Heart right ventricle (tissue), 16 donors: ENCODE measurements around the gene APPBP2. TPM values are rescaled to one million over a fixed set of nuclear protein-coding genes. Genes with fewer than 3 reads are reported as not detected.

Source experiments
- ATAC-seq, 8 donors: fragments of 200-7000 bp; cut with Tn5 transposase; one replicate each; pipeline ENCODE4 v1.9.1; 2020; ENCODE audit warnings: mild to moderate bottlenecking in 8 of 8, moderate library complexity in 8 of 8, moderate number of reproducible peaks in 1 of 8
- DNase-seq, 2 donors: peaks; one replicate each; pipeline ENCODE4 v3.0.0-alpha.2; 2020
- H3K27ac ChIP-seq, 10 donors: fragments of 200-600 bp; sonication (generic) in 2 of 10; one replicate each; pipeline versions ENCODE4 v1.5.0 to v1.8.0; 2020 to 2022; ENCODE audit warnings: mild to moderate bottlenecking in 3 of 10
- H3K27me3 ChIP-seq, 7 donors: fragments of 200-600 bp; one replicate each; pipeline ENCODE4 v1.8.0; 2021 to 2022; ENCODE audit warnings: mild to moderate bottlenecking in 2 of 7
- H3K36me3 ChIP-seq, 9 donors: fragments of 200-600 bp; sonication (generic) in 1 of 9; one replicate each; pipeline versions ENCODE4 v1.5.0 to v1.8.0; 2020 to 2022; ENCODE audit warnings: mild to moderate bottlenecking in 2 of 9
- H3K4me1 ChIP-seq, 9 donors: fragments of 200-600 bp; sonication (generic) in 1 of 9; one replicate each; pipeline versions ENCODE4 v1.5.0 to v1.8.0; 2020 to 2022; ENCODE audit warnings: mild to moderate bottlenecking in 4 of 9
- H3K4me3 ChIP-seq, 10 donors: fragments of 200-600 bp; sonication (generic) in 2 of 10; one replicate each; pipeline versions ENCODE4 v1.5.0 to v1.8.0; 2020 to 2022; ENCODE audit warnings: mild to moderate bottlenecking in 7 of 10, moderate library complexity in 2 of 10
- H3K9me3 ChIP-seq, 11 donors: fragments of 200-600 bp in 10 of 11; sonication (generic) in 2 of 11; one replicate each; pipeline versions ENCODE4 v1.5.0 to v1.8.0; 2013 to 2022; ENCODE audit warnings: mild to moderate bottlenecking in 2 of 11, control low read depth in 1 of 11, moderate library complexity in 1 of 11
- CTCF ChIP-seq, 9 donors: fragments of 200-600 bp; sonication (generic) in 2 of 9; IDR thresholded peaks; one replicate each; pipeline versions ENCODE4 v1.5.0 to v1.8.0; 2021 to 2022; ENCODE audit warnings: antibody characterized with exemption in 9 of 9, mild to moderate bottlenecking in 5 of 9, moderate library complexity in 1 of 9
- WGBS, 2 donors: extraction: QIAGEN DNeasy Blood & Tissue Kit; methylation state at CpG; one replicate each; pipeline ENCODE4 v1.1.7; 2013; ENCODE audit warnings: inconsistent platforms in 1 of 2; 5-methylcytosine and 5-hydroxymethylcytosine counted together
- intact Hi-C, 10 donors: fragments of 100-400 bp; cut with DNase I; formaldehyde crosslinking; loops; one replicate each; pipeline versions ENCODE4 v1.11.1 to v1.14.2; 2022
- polyA plus RNA-seq, 2 donors: library from polyadenylated mRNA; stranded (reverse); fragments of 200-250 nt; gene quantifications; one replicate each; pipeline ENCODE4 v1.2.3, GENCODE V29; 2013
- total RNA-seq, 10 donors: library from RNA; stranded (reverse); fragmentation: NEBNext Ultra II Directional in 3 of 10; extraction: Animal tissue kit (Norgen Biotek cat#: 25700) in 3 of 10; gene quantifications; one replicate each; pipeline versions ENCODE4 v1.2.1 to v1.2.4, GENCODE V29; 2021 to 2023
- donor health status: Arrhythmogenic right ventricular cardiomyopathy.
- donor health status: ischemic (EF 13 %, LVEDD 7.1; RV severe dilation, severe dysfunction).
- donor health status: healthy with polysubstance abuse.
- donor health status: DM: no; HTN: yes; CAD: no.
- donor health status: DM: no; HTN: no; CAD: no.
- donor health status: ischemic (EF 25% LVEDD 6.9; RV normal size, moderate dysfunction).
- donor health status: ischemic (EF 25% LVEDD 5.7; RV mildly dilated, moderate dysfunction).
- donor health status: healthy.
- donor health status: DM: yes; HTN: yes; CAD: no.
- donor health status: Ischemic cardiomyopathy.
- donor health status: ischemic (EF 35%, LVEDD 5.7; RV mildly dilated, moderate dysfunction).
- donor health status: nonischemic (EF 11% LVEDD 7.7; RV severe dilation, severe dysfunction).
- donor health status: DM: yes; HTN: yes; CAD: no.
- donor health status: PGD.
- donor health status: ischemic (EF 29% LVEDD 5.4; RV normal size, mild dysfunction).
- donor health status: nonischemic (EF 23%, LVEDD 6.1; RV moderate dilation, normal function).

Gene APPBP2
- total and polyA plus RNA-seq, 12 donors: 4.6 to 22.8 (median 17.2) TPM

DNA sequence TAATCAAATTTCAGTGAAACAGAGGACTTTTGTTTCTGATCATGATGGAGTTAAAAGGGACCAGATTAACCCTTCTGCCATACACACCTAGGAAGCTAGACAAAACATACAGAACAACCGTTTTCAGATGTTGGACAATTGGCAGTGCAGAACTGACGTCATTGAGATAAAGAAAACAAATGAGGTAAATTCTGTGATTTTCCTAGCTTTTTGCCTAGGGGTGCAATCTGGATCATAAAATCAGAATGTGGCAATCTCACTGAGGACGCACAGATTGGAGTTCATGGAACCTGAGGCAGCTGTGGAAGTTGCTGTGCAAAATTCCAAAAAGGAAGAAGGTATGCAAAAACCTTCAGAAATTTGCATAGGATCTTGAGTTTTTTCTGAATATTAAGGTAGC lies 119.2 kb downstream of the APPBP2 start:
- peaks cover 0 to 6% (median 0%) of the 10 kb centered on the region in 9 donors for H3K4me1 ChIP-seq
- DNase-seq (no peak), ATAC-seq (no peak)
- no peak for TF ChIP-seq CTCF (IDR thresholded peaks at IDR 0.05)
- intact Hi-C loops: no loop called here
- no peaks in the 10 kb centered on the region for H3K9me3 ChIP-seq
- H3K4me3 ChIP-seq: no peak overlapping the region
- H3K27ac ChIP-seq: no peak overlapping the region
- H3K27me3 ChIP-seq: peaks cover 0 to 3% (median 0%) of the 10 kb centered on the region in 7 donors
- no peaks in the 10 kb centered on the region for H3K36me3 ChIP-seq
- 73 to 80% methylated on average over 3 of the region's 3 CpGs for WGBS, 2 donors

DNA sequence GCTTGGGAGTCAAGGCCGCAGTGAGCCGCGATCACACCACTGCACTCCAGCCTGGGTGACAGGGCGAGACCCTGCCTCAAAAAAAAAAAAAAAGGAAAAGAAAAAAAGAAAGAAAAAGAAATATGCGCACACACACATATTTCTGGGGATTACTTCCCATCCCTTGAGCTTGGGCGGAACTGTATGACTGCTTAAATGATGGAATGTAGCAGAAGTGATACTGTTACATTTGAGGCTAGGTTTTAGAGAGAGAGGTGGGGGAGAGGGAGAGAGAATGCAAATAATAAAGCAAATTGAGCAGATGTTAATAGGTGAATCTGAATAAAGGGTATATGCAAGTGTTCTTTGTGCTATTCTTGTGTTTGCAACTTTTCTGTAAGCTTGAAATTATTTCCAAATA lies 122.1 kb downstream of the APPBP2 start:
- no peaks in the 10 kb centered on the region for H3K36me3 ChIP-seq
- no peaks in the 10 kb centered on the region for H3K9me3 ChIP-seq
- WGBS, 2 donors: 83 to 85% methylated on average over 6 of the region's 6 CpGs
- H3K4me3 ChIP-seq: no peak overlapping the region
- H3K27ac ChIP-seq: no peak overlapping the region
- peaks cover 0 to 2% (median 0%) of the 10 kb centered on the region in 7 donors for H3K27me3 ChIP-seq
- ATAC-seq: no peak
- intact Hi-C loops: no loop called here
- TF ChIP-seq CTCF (IDR thresholded peaks at IDR 0.05): no peak
- no peak for DNase-seq
- H3K4me1 ChIP-seq: peaks cover 0 to 11% (median 0%) of the 10 kb centered on the region in 9 donors

DNA sequence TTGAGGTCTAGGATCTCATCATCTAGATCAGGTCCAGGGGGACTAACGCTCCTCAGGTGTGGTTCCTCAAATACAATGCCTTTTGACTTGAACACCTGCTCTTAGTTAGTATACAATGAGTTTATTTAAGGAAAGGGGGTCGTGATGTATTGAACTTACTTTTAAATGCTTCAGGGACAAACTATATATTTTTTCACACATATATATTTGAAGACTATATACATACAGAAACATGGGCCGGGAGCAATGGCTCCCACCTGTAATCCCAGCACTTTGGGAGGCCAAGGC lies 122.6 kb downstream of the APPBP2 start:
- Histone ChIP-seq H3K9me3 (no peaks in the 10 kb centered on the region), H3K27ac (no peak overlapping the region), H3K27me3 (no peaks in the 10 kb centered on the region), H3K36me3 (no peaks in the 10 kb centered on the region), H3K4me1 (peaks cover 0 to 16% (median 0%) of the 10 kb centered on the region in 9 donors), H3K4me3 (no peak overlapping the region)
- no peak for TF ChIP-seq CTCF (IDR thresholded peaks at IDR 0.05)
- no peak for ATAC-seq
- intact Hi-C loops: no loop called here
- DNase-seq: no peak
- WGBS, 2 donors: 89 to 91% methylated on average over 3 of the region's 3 CpGs

DNA sequence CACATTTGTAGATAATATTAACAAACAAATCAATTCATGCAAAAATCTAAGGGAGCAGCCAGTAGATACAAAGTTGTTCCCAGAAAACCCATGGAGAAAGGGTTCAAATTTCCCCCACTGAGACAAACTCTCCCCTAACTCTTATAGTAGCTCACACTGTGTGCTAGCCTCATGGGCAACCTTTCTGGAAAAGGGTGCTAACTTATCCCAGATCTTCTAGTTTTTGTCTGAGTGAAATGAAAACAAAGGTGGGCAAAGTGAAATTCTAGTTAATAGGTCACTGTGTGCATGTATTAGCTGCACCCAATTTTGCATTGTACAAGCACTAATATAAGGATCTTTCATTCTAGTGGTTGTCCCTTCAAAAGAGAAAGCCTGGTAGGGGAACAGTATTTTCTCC lies 124.2 kb downstream of the APPBP2 start:
- intact Hi-C loops: no loop called here
- peaks cover 0 to 27% (median 0%) of the 10 kb centered on the region in 9 donors for H3K4me1 ChIP-seq
- DNase-seq: no peak
- H3K9me3 ChIP-seq: no peaks in the 10 kb centered on the region
- no peak for TF ChIP-seq CTCF (IDR thresholded peaks at IDR 0.05)
- H3K27me3 ChIP-seq: no peaks in the 10 kb centered on the region
- H3K27ac ChIP-seq: no peak overlapping the region
- no peaks in the 10 kb centered on the region for H3K36me3 ChIP-seq
- H3K4me3 ChIP-seq: no peak overlapping the region
- ATAC-seq: no peak
